ENCODE measurements around the gene SYT9.
A peak's percentile ranks its signal among the peaks of the same experiment; 100 is the strongest.

The SYT9 gene

GRCh38 chr11:7414973-7415817 lies 163.5 kb downstream of the SYT9 start:
- no peak for DNase-seq
- intact Hi-C loops (cut with DNase I) = no loop called here

- DNase-seq = no peak
- intact Hi-C loops (cut with DNase I) = no loop called here
Observed at GRCh38 chr11:7416080-7416479, 164.4 kb downstream of the SYT9 start.

- intact Hi-C loops (cut with DNase I) = no loop called here
- DNase-seq = no peak
Observed at GRCh38 chr11:7417328-7417727, 165.6 kb downstream of the SYT9 start.

GRCh38 chr11:7418061-7418460 lies 166.4 kb downstream of the SYT9 start:
- intact Hi-C loops (cut with DNase I) = no loop called here
- no peak for DNase-seq

GRCh38 chr11:7418906-7419305 lies 167.2 kb downstream of the SYT9 start:
- intact Hi-C loops (cut with DNase I) = no loop called here

GRCh38 chr11:7421136-7421535 lies 169.4 kb downstream of the SYT9 start:
- intact Hi-C loops (cut with DNase I) = no loop called here
- DNase-seq = no peak

More at GRCh38 chr11:7418906-7419305, 167.2 kb downstream of the SYT9 start:
- DNase-seq = no peak

- no peak for DNase-seq
- intact Hi-C loops (cut with DNase I) = no loop called here
Observed at GRCh38 chr11:7422544-7423331, 171.0 kb downstream of the SYT9 start.

GRCh38 chr11:7423946-7424345 lies 172.2 kb downstream of the SYT9 start:
- DNase-seq = no peak
- intact Hi-C loops (cut with DNase I) = no loop called here

GRCh38 chr11:7427733-7428132 lies 176.0 kb downstream of the SYT9 start:
- intact Hi-C loops (cut with DNase I) = no loop called here
- peak in 2 of 42 donors; percentile 33 to 34 for DNase-seq

- intact Hi-C loops (cut with DNase I) = no loop called here
- DNase-seq = peak in 1 of 42 donors; percentile 30
Observed at GRCh38 chr11:7428196-7428595, 176.5 kb downstream of the SYT9 start.

GRCh38 chr11:7430496-7430895 lies 178.8 kb downstream of the SYT9 start:
- intact Hi-C loops (cut with DNase I) = no loop called here
- peak in 1 of 42 donors; percentile 20 for DNase-seq

GRCh38 chr11:7435176-7435575 lies 183.5 kb downstream of the SYT9 start:
- intact Hi-C loops (cut with DNase I) = no loop called here
- DNase-seq = no peak

- intact Hi-C loops (cut with DNase I) = no loop called here
- no peak for DNase-seq
Observed at GRCh38 chr11:7436146-7436545, 184.4 kb downstream of the SYT9 start.

GRCh38 chr11:7436657-7437056 lies 185.0 kb downstream of the SYT9 start:
- DNase-seq = peak in 5 of 42 donors; percentile 17 to 34 (median 26)
- intact Hi-C loops (cut with DNase I) = no loop called here

GRCh38 chr11:7437696-7438095 lies 186.0 kb downstream of the SYT9 start:
- intact Hi-C loops (cut with DNase I) = no loop called here

GRCh38 chr11:7439746-7440320 lies 188.1 kb downstream of the SYT9 start:
- no peak for DNase-seq
- intact Hi-C loops (cut with DNase I) = loop anchor here (10.0 kb wide), 1 partner anchor 295 kb away; no protein-coding TSS in a partner anchor

More at GRCh38 chr11:7437696-7438095, 186.0 kb downstream of the SYT9 start:
- DNase-seq = no peak

- intact Hi-C loops (cut with DNase I) = loop anchor here (10.0 kb wide), 1 partner anchor 298 kb away; no protein-coding TSS in a partner anchor
Observed at GRCh38 chr11:7442588-7443215, 191.0 kb downstream of the SYT9 start.

GRCh38 chr11:7444091-7444981 lies 192.6 kb downstream of the SYT9 start:
- intact Hi-C loops (cut with DNase I) = loop anchor here (10.0 kb wide), 1 partner anchor 300 kb away; no protein-coding TSS in a partner anchor
- DNase-seq = no peak

More at GRCh38 chr11:7442588-7443215, 191.0 kb downstream of the SYT9 start:
- peak; percentile 28 to 95 (median 86) for DNase-seq
